ENCODE results near the gene ADARB2. TPM values are rescaled to one million over a fixed set of nuclear protein-coding genes. Genes with fewer than 3 reads are reported as not detected.

ADARB2 gene
- total RNA-seq, 1 donor from 2014 or later = 0.10 TPM

- DNase-seq (ENCODE audit: low read depth) = no peak
These were observed 967 bp downstream of the ADARB2 start for GRCh38 chr10:1736144-1736971.

GRCh38 chr10:1735562-1735961 is 1.8 kb downstream of the ADARB2 start:
- no peak for DNase-seq (ENCODE audit: low read depth)

GRCh38 chr10:1734288-1734687 is 3.0 kb downstream of the ADARB2 start:
- DNase-seq (ENCODE audit: low read depth) = no peak

- no peak for DNase-seq (ENCODE audit: low read depth)
These were observed 3.6 kb downstream of the ADARB2 start for GRCh38 chr10:1733720-1734119.

GRCh38 chr10:1732564-1732996 is 4.7 kb downstream of the ADARB2 start:
- no peak for DNase-seq (ENCODE audit: low read depth)

- DNase-seq (ENCODE audit: low read depth) = no peak
These were observed 5.7 kb downstream of the ADARB2 start for GRCh38 chr10:1731592-1731991.

GRCh38 chr10:1729751-1730150 is 7.6 kb downstream of the ADARB2 start:
- no peak for DNase-seq (ENCODE audit: low read depth)

GRCh38 chr10:1726861-1727260 is 10.5 kb downstream of the ADARB2 start:
- DNase-seq (ENCODE audit: low read depth) = no peak

- DNase-seq (ENCODE audit: low read depth) = no peak
These were observed 12.3 kb downstream of the ADARB2 start for GRCh38 chr10:1724921-1725488.

GRCh38 chr10:1716839-1717238 is 20.5 kb downstream of the ADARB2 start:
- DNase-seq (ENCODE audit: low read depth) = no peak

- no peak for DNase-seq (ENCODE audit: low read depth)
These were observed 21.5 kb downstream of the ADARB2 start for GRCh38 chr10:1715821-1716220.

GRCh38 chr10:1712944-1713671 is 24.2 kb downstream of the ADARB2 start:
- DNase-seq (ENCODE audit: low read depth) = no peak

GRCh38 chr10:1712314-1712713 is 25.0 kb downstream of the ADARB2 start:
- no peak for DNase-seq (ENCODE audit: low read depth)

GRCh38 chr10:1709161-1709560 is 28.2 kb downstream of the ADARB2 start:
- no peak for DNase-seq (ENCODE audit: low read depth)

- DNase-seq (ENCODE audit: low read depth) = no peak
These were observed 28.6 kb downstream of the ADARB2 start for GRCh38 chr10:1708746-1709145.

GRCh38 chr10:1706711-1707110 is 30.6 kb downstream of the ADARB2 start:
- DNase-seq (ENCODE audit: low read depth) = no peak

GRCh38 chr10:1706256-1706655 is 31.1 kb downstream of the ADARB2 start:
- no peak for DNase-seq (ENCODE audit: low read depth)

- DNase-seq (ENCODE audit: low read depth) = no peak
These were observed 39.1 kb downstream of the ADARB2 start for GRCh38 chr10:1698185-1698584.

- DNase-seq (ENCODE audit: low read depth) = no peak
These were observed 41.2 kb downstream of the ADARB2 start for GRCh38 chr10:1696106-1696505.

- DNase-seq (ENCODE audit: low read depth) = no peak
These were observed 47.2 kb downstream of the ADARB2 start for GRCh38 chr10:1690086-1690485.

- DNase-seq (ENCODE audit: low read depth) = no peak
These were observed 48.8 kb downstream of the ADARB2 start for GRCh38 chr10:1688531-1688930.

- no peak for DNase-seq (ENCODE audit: low read depth)
These were observed 49.6 kb downstream of the ADARB2 start for GRCh38 chr10:1687623-1688150.

- DNase-seq (ENCODE audit: low read depth) = no peak
These were observed 50.1 kb downstream of the ADARB2 start for GRCh38 chr10:1687190-1687589.

All from renal cortical epithelial cell (primary cell).